ENCODE data around the gene GDF9.

GRCh38 chr5:132896685-132897084 is 30.4 kb upstream of the GDF9 start:
- TF ChIP-seq CTCF (IDR thresholded peaks at IDR 0.05) (no peak), POLR2A (IDR thresholded peaks at IDR 0.05) (no peak)
